GM18499 (cell line): ENCODE data around the gene MORF4L1.
"Not testable (repeated sequence)": the region's sequence is repeated elsewhere in the genome, so short reads cannot be mapped to it uniquely, and the experiment has no call there.

Experiments used
- ATAC-seq: cut with Tn5 transposase; IDR thresholded peaks from one replicate; pipeline ENCODE4 v1.9.1; 2021; ENCODE audit warnings: moderate number of reproducible peaks; ENCODE audit not compliant: insufficient read depth, unreplicated experiment

The MORF4L1 gene, protein sequence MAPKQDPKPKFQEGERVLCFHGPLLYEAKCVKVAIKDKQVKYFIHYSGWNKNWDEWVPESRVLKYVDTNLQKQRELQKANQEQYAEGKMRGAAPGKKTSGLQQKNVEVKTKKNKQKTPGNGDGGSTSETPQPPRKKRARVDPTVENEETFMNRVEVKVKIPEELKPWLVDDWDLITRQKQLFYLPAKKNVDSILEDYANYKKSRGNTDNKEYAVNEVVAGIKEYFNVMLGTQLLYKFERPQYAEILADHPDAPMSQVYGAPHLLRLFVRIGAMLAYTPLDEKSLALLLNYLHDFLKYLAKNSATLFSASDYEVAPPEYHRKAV

DNA sequence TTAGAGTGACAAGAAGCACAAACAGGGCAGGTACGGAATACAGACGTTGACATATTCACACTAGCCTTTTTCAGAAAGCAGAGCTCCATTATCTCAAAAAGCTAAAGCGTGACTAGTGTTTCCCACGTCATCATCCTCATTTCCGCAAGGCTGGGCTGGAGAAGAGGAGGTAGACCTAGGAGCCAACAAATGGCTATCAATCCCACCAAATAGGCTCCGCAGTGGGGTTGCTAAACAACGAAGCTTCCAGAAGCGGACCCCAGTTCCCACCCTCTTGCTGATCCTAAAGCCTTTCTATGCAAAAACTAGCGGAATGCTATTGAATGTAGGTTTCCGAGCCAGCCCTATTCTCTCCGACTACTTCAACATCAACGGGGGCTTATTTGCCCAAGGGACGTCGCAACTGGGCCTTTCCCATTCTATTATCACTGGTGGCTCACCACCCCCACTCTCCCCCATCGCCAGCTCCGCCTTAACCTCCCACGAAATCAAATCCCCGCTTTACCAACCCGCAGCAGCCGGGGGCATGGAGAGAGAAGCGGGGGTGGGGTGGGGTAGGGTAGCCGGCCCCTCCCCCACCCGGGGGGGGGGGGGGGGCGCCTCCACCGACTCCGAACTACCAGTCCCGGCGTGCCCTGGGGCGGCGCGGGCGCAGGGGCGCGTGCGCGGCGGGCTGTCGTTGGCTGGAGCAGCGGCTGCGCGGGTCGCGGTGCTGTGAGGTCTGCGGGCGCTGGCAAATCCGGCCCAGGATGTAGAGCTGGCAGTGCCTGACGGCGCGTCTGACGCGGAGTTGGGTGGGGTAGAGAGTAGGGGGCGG is at the start of gene MORF4L1:
Gene MORF4L1 (plus strand): TSS at position 736 of the 817 bp plus-strand sequence. CDS start 128 bp downstream, outside the sequence.
- ATAC-seq = no peak

DNA sequence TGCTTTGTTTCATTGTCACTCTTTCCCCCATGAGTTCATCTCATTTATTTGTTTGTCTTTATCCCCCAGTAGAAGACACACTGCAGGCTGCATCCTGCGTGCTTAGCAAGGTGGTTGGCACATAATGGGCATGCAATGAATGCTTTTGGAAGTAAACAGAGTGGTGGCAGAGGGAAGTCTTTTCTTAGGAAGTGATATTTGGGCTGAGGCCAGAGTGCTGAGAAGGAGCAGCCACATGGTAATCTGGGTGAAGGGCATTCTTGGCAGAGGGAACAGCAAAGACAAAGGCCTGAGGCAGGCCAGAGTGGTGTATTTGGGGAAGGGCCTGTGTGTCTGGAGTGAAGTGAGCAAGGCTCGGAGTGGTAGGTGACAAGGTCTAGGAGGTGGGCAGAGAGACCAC is 43.8 kb upstream of the MORF4L1 start:
- no peak for ATAC-seq

DNA sequence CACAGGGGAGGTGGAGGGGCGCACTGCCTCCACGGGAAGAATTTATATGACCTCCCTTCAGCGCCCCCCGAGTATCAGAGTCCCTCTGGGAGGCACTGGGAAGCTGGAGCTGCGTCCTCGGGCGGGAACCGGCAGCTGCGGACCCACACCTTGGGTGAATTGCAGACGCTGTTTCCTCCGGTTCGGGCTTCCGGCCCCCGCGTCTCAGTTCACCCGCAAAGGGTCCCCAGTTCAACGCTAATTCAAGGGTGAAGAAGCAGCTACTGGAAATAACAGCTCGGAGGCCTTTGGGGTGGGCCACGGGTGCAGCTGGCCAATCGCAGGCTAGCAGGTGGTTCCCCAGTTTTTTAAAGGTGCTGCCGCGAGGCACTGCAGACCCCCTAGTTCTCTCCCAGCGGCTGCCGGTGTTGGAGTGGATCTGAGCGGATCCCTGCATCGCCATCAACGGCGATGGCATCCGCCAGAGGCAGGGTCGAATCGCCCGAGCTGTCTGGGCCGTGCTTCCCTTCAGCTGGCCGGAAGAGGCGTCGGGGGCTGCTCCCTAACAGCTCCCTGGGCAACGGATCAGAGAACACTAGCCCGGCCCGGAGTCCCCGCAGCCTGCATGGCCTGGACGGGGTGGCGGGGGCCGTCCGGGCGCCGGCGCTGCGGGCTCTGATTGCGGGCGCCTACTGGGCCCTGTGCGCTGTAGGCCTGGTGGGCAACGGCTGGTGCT is 42.0 kb upstream of the MORF4L1 start:
- ATAC-seq = no peak

DNA sequence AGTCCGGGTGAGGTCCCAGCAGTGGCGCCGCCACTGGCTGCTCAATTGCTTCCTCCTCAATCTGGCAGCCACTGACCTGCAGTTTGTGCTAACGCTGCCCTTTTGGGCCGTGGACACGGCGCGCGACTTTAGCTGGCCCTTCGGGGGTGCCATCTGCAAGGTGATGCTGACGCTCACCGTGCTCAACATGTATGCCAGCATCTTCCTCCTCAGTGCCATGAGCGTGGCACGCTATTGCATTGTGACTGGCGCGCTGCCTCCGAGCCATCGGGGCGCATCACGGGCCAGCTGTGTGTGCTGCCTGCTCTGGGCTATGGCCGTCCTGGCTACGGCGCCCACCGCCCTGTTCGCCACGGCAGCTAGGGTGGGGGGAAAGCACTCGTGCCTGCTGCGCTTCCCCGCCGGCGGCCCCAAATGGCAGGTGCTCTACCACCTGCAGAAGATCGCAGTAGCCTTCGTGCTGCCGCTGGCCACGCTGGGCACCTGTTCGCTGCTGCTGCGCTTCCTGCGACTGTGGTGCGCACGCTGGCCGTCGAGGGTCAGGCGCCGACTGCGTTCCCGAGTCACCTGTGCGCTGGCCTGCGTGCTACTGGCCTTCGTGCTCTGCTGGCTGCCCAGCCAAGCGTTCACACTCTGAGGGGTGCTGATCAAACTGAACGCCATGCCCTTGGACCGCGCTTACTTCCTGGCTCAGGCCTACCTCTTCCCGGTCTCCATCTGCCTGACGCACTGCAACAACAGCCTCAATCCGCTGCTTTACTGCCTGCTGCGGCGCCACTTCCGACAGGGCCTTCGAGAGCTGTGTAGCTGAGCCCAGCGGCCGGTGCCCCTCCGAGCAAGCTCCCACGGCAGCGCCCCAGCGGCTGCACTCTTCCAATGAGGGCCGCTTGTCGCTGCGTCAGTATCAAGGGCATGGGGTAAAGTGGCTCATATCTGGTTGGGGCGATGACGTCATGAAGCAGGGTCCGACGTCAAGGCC is 41.2 kb upstream of the MORF4L1 start:
- ATAC-seq = no peak

DNA sequence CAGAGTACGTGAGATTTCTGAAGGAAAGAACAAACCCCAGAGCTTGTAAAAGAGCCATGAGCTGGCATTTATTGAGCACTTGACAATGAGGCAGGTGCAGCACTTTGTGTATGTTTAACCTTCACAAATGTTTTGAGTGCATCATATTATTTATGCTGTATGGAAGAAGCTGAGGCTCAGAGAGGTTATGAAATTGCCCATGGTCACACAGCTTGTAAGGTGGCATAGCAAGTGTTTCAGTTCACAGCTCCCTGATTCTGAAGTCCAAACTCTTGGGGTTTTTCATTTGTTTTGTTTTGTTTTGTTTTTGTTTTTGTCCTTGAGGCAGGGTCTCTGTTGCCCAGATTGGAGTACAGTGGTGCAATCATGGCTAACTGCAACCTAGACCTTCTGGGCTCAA is 36.4 kb upstream of the MORF4L1 start:
- no peak for ATAC-seq

DNA sequence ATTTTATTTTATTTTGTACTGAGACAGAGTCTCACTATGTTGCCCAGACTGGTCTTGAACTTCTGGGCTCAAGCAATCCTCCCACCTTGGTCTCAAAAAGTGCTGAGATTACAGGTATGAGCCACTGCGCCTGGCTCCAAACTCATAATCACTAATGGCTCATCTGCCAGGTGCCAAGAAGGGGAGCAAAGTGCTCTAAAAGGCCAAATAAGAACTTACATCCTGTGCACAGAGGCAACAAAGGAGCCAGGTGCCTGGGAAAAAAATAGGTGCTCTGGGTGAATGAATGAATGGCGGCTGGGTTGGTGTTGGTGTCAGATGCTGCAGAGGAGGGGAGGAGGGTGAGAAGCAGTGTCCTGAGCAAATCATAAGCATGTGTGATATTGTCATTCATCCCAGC is 35.6 kb upstream of the MORF4L1 start:
- ATAC-seq = no peak

DNA sequence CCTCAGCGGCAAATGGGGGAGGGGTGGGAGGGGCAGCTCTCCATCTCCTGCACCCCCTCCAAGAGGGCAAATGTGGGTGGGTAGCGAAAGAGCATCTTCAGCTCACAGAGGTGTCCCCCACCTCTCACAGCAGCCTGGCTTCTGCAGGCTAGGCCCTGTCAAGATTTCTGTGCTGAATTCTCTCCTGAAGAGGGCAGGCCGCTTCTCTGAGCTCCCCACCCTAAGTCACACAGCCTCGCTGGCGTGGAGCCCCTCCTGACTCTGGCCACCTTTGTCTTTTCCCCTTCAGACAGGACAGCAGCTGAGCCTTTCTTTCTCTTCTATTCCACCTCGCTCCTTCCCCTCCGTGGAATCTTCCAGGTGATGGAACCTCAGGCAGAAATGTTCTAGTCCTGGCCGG is 35.1 kb upstream of the MORF4L1 start:
- ATAC-seq = no peak

DNA sequence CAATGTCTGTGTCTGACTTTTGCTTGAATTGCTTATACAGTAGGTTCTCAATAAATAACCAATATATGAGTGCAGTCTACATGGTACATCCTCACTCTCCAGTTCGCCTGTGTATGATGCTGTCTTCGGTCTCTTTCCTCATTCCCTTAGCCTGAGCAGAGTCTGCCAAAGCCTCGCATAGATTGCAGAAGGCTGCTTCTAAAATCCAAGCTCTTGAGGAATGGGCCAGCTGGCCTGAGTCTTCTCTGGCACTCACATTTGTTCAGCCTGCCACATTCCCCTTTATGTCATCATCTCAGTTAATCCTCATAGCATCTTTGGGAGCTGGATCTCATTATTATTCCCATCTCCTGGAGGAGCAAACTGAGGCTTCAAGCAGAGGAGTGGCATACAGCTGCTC is 34.2 kb upstream of the MORF4L1 start:
- no peak for ATAC-seq

DNA sequence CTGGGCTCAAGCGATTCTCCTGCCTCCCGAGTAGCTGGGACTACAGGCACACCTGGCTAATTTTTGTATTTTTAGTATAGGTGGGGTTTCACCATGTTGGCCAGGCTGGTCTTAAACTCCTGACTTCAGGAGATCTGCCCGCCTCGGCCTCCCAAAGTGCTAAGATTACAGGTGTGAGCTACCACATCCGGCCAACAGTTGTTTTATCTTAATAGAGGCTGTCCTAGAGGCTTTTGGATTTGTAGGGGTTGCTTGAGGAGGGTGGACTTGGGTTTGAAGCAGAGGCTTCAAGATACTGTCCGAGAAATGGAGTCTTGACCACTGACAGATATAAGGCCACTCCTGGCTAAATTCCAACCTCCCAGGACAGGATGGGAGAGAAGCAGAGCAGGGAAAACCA is 33.5 kb upstream of the MORF4L1 start:
- ATAC-seq = not testable (repeated sequence)

DNA sequence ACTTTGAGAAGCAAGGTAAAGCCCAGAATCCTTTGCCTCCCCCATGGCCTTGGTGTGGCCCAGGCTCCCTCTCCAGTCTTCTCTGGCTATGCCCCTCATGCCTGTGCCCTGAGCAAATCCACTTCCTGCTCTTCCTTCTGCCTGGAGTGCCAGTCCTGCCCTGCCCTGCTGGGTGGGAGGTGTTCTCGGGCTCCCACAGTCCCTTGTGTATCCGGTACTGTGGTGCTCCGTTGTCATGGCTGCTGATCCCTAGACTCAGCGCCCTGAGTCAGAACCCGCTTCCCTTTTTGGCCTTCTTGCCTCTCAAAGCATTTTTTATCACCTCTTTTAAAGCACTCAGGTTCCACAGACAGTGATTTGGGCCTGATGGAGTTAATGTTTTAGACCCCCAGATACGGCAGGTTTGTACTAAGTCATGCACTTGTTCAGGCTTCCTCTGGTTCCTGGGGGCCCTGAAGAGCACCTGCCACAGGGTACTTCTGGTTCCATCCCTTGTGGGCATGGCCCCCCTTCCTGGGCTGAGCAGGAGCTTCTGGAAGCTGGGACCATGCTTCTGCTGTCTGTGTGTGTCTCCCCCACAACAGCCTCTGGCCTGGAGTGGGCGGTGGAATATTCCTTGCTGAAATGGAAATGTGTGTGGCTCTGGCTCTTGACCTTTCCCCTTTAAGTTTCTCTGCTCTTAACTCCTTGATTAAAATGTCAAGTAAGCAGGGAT is 31.9 kb upstream of the MORF4L1 start:
- no peak for ATAC-seq

DNA sequence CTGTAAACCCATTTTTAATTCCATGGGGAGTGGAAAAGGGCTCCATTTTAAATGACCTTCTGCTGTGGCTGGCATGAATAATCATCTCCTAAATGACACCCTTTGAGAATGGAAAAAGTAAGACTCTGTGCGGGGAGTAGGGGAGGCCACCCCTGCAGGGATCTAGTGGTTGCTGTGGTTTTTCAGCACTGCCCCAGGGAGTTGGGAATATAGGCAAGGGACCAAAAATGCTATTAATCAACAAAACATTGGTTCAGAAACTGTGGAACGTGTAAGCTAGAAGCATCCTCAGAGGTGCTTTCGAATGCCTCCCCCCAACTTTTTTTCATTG is 31.3 kb upstream of the MORF4L1 start:
- no peak for ATAC-seq

DNA sequence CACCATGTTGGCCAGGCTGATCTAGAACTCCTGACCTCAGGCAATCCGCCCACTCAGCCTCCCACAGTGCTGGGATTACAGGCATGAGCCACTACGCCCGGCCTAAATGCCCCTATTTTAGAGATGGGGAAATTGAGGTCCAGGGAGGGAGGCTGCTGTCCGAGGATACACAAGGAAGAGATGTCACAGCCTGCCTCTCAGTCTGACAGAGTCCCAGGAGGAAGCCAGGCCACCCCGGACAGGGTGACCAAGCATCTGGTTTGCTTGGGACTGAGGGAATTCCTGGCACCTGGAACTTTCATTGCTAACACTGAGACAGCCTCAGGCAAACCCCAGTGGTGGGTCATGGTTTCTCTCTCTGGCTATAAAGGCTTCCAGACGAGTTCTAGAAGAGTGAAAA is 30.8 kb upstream of the MORF4L1 start:
- no peak for ATAC-seq

DNA sequence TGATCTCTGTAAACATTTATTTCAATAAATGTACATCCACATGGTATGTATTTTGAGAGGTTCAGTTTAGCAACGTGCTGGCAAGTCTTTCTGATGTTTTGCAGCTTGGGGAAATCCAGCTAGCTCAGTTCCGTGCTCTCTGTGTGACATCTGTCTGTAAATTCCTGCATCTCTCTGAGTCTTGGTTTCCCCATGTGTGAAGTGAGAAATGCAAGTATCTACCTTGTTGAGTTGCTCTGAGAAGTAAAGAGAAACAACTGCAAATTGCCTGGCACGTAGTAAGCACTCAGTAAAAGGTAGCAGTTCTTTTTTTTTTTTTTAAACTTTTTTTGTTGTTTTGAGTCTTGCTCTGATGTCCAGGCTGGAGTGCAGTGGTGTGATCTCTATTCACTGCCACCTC is 30.2 kb upstream of the MORF4L1 start:
- ATAC-seq = no peak

DNA sequence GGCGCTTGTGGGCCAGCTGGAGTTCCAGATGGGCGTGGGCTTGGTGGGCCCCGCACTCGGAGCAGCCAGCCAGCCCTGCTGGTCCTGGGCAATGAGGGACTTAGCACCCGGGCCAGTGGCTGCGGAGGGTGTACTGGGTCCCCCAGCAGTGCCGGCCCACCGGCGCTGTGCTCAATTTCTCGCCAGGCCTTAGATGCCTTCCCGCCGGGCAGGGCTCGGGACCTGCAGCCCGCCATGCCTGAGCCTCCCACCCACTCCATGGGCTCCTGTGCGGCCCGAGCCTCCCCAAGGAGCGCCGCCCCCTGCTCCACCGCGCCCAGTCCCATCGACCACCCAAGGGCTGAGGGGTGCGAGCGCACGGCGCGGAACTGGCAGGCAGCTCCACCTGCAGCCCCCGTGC is 25.8 kb upstream of the MORF4L1 start:
- not testable (repeated sequence) for ATAC-seq

DNA sequence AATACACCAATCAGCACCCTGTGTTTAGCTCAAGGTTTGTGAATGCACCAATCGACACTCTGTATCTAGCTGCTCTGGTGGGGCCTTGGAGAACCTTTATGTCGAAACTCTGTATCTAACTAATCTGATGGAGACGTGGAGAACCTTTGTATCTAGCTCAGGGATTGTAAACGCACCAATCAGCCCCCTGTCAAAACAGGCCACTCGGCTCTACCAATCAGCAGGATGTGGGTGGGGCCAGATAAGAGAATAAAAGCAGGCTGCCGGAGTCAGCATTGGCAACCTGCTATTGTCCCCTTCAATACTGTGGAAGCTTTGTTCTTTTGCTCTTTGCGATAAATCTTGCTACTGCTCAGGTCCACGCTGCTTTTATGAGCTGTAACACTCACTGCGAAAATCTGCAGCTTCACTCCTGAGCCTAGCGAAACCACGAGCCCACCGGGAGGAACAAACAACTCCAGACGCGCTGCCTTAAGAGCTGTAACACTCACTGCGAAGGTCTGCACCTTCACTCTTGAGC is 25.2 kb upstream of the MORF4L1 start:
- ATAC-seq = not testable (repeated sequence)

DNA sequence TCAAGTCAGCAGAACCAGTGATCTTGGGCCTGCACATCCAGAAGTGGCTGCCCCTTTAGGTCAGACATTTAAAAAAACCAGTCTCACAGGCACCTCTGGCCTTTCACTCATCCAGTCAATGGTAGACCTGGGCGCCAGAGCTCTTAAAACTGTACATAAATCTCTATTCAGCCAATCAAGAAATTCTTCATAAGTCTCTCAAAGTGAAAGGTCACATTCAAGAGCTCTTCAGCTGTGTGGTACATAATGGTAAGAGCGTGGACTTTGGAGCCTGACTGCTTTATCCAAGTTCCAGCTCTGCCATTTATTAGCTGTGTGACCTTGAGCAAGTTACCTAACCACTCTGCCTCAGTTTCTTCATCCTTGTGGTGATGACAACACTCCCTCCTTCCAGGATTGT is 22.3 kb upstream of the MORF4L1 start:
- no peak for ATAC-seq

DNA sequence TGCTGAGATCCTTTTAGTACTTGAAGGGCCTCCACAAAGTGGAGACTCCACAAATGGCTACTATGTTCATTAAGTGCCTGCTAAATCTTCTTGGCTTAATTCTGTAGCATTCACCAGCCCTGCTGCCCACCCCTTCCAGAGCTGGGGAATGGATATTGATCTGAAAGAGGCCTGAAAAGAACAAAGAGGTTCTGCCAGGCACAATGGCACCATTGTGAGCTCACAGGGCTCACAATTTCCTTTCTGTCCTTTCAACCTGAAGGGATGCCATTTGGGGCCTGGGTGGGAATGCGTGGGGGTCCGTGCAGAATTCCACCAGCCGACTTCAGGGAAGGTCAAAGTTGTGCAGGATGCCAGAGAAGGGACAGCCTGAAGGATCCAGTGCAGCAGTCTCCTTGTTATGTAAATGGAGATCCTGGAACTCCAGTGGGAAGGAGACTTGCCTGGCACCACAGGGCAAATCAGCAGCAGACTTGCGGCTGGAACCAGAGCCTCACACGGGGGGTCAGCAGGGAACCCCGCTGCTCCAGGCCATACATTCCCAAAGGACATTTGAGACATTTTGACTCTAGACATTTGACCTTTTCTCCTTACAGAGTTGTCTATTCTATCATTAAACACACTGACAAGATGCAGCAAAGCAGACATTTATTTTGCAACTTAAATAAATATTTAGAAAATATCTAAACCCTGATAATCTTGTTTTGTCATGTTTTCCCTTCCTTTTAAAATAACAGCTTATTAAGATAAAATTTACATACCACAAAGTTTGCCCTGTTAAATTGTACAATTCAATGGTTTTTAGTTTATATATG is 21.5 kb upstream of the MORF4L1 start:
- ATAC-seq = no peak

DNA sequence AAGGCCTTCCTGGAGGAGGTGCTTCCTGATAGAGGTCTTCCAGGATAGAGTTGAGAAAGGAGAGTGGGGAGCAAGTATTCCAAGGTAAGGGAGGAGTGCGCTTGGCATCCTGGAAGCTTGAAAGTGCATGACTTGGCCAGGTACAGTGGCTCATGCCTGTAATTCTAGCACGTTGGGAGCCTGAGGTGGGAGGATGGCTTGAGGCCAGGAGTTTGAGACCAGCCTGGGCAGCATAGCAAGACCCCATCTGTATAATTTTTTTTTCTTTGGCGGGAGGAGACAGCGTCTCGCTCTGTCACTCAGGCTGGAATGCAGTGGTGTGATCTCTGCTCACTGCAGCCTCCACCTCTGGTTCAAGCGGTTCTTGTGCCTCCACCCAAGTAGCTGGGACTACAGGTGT is 19.2 kb upstream of the MORF4L1 start:
- no peak for ATAC-seq
